22Rv1 (cell line): Measurements from ENCODE around the gene FKBP14.

Experiments used
- CTCF ChIP-seq: fragments of 450-650 bp; IDR thresholded peaks from 2 replicates; pipeline ENCODE4 v1.5.1; 2017; ENCODE audit warnings: mild to moderate bottlenecking
- ZFX ChIP-seq: fragments of 450-650 bp; IDR thresholded peaks from 2 replicates; pipeline ENCODE4 v1.6.1; 2017; ENCODE audit warnings: antibody characterized with exemption, borderline replicate concordance

- TF ChIP-seq CTCF = no peak
- no peak for TF ChIP-seq ZFX
Observed at GRCh38 chr7:30032310-30033125, 6.0 kb upstream of the FKBP14 start.
